RKO (cell line): Measurements from ENCODE around the gene LRP1.

ENCODE experiments used
- DNase-seq: peaks from one replicate; pipeline ENCODE4 v3.0.0-alpha.2; 2016; ENCODE audit warnings: low spot score

The LRP1 gene

GRCh38 chr12:57094208-57095160, 33.8 kb upstream of the LRP1 start:
- DNase-seq, result no peak

- DNase-seq, result no peak
These were observed 32.8 kb upstream of the LRP1 start for GRCh38 chr12:57095440-57095839.

- no peak for DNase-seq
These were observed 32.1 kb upstream of the LRP1 start for GRCh38 chr12:57096099-57096572.

GRCh38 chr12:57096748-57097553, 31.3 kb upstream of the LRP1 start:
- no peak for DNase-seq

- no peak for DNase-seq
These were observed 30.8 kb upstream of the LRP1 start for GRCh38 chr12:57097554-57097835.

GRCh38 chr12:57098546-57098945, 29.7 kb upstream of the LRP1 start:
- no peak for DNase-seq

GRCh38 chr12:57099047-57099714, 29.1 kb upstream of the LRP1 start:
- DNase-seq, result peak; percentile 40

- DNase-seq, result no peak
These were observed 28.5 kb upstream of the LRP1 start for GRCh38 chr12:57099766-57100165.

- no peak for DNase-seq
These were observed 26.2 kb upstream of the LRP1 start for GRCh38 chr12:57101892-57102695.

- DNase-seq, result no peak
These were observed 24.4 kb upstream of the LRP1 start for GRCh38 chr12:57103856-57104255.

GRCh38 chr12:57104292-57104910, 23.9 kb upstream of the LRP1 start:
- no peak for DNase-seq

- DNase-seq, result no peak
These were observed 23.1 kb upstream of the LRP1 start for GRCh38 chr12:57105011-57105753.

- DNase-seq, result no peak
These were observed 22.1 kb upstream of the LRP1 start for GRCh38 chr12:57106021-57106708.

- no peak for DNase-seq
These were observed 20.7 kb upstream of the LRP1 start for GRCh38 chr12:57107456-57108155.

GRCh38 chr12:57109207-57110103, 18.8 kb upstream of the LRP1 start:
- no peak for DNase-seq

GRCh38 chr12:57110104-57111030, 17.9 kb upstream of the LRP1 start:
- peak; percentile 60 for DNase-seq
